ENCODE data around the gene CIDEC. TPM values are rescaled to one million over a fixed set of nuclear protein-coding genes. Genes with fewer than 3 reads are reported as not detected.

Gene CIDEC
- total and polyA plus RNA-seq, 2 of the 13 experiments (the other 11 are each of a cell fraction or from before 2014, with no cell fraction given): 2.5 to 10.4 TPM

DNA sequence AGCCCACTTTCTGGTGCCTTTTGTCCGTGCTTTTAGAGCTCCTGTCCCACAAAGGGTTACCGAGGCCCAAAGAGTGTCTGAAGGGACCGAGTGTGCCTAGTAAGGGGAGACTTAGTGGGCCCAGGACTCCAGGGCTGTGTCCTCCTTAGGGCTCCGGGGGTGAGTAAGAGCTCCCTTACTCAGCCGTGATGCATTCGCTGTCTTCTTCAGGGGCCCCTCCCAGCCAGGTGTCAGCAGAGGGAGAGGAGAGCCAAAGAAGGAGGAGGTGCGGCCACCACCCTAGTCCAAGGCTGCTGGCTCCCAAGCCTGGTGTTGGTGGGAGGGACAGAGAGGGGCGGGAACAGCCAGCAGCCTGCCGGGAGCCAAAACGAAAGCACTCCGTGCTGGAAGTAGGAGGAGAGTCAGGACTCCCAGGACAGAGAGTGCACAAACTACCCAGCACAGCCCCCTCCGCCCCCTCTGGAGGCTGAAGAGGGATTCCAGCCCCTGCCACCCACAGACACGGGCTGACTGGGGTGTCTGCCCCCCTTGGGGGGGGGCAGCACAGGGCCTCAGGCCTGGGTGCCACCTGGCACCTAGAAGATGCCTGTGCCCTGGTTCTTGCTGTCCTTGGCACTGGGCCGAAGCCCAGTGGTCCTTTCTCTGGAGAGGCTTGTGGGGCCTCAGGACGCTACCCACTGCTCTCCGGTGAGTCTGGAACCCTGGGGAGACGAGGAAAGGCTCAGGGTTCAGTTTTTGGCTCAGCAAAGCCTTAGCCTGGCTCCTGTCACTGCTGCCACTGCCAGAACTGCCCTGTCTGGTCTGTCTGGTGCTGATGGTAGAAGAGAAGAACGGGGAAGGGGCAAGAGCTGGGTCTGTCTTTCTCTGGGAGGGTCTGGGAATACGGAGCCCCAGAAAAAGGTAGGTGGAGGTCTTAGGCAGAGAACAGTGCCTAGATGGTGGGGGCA is 37.0 kb upstream of the CIDEC start, which contains the start of gene IL17RC (continued):
- TF ChIP-seq ZBTB43 (CRISPR knock-in tag; conservative IDR thresholded peaks at IDR 0.05) (no peak), ZNF761 (CRISPR knock-in tag; conservative IDR thresholded peaks at IDR 0.05) (no peak), ZFP91 (CRISPR knock-in tag; IDR thresholded peaks at IDR 0.05; ENCODE audit: borderline replicate concordance) (peak; percentile 68; the same call in 1 of the 2 replicates), THYN1 (CRISPR knock-in tag; IDR thresholded peaks at IDR 0.05; ENCODE audit: borderline replicate concordance, low read depth) (no peak), ZNF543 (CRISPR knock-in tag; IDR thresholded peaks at IDR 0.05) (no peak), ZBTB7B (CRISPR knock-in tag; IDR thresholded peaks at IDR 0.05) (no peak), GATAD2A (CRISPR knock-in tag; IDR thresholded peaks at IDR 0.05) (peak; percentile 20; the same call in 1 of the 2 replicates), ZNF589 (CRISPR knock-in tag; conservative IDR thresholded peaks at IDR 0.05) (no peak), ZBTB40 (IDR thresholded peaks at IDR 0.05) (no peak), ZBTB40 (CRISPR knock-in tag; IDR thresholded peaks at IDR 0.05) (0 out of 2 replicates have a peak, but pooled peaks have one; percentile 35), SP4 (CRISPR knock-in tag; IDR thresholded peaks at IDR 0.05) (no peak)
- TF ChIP-seq, protein P1, sequence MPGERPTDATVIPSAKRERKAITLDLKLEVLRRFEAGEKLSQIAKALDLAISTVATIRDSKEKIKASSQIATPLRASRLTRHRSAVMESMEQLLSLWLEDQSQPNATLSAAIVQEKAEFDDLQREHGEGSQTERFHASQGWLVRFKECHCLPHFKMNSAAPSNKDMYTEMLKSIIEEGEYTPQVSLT (CRISPR knock-in tag; IDR thresholded peaks at IDR 0.05; ENCODE audit: borderline replicate concordance, low read depth): no peak
- TF ChIP-seq, protein P2, sequence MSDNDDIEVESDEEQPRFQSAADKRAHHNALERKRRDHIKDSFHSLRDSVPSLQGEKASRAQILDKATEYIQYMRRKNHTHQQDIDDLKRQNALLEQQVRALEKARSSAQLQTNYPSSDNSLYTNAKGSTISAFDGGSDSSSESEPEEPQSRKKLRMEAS (IDR thresholded peaks at IDR 0.05): peak; percentile 65; the same call in 1 of the 2 replicates

Data from HepG2 (cell line).